Liver (tissue), 9 donors: ENCODE results near the gene ANXA9. TPM values are rescaled to one million over a fixed set of nuclear protein-coding genes. Genes with fewer than 3 reads are reported as not detected.

Experiments used
- DNase-seq: peaks from one replicate; pipeline ENCODE4 v3.0.0-alpha.2; 2017; ENCODE audit warnings: low spot score
- H3K27ac ChIP-seq, 2 donors: one replicate each; pipeline ENCODE4 v1.7.0; 2013; ENCODE audit warnings: inconsistent platforms in 2 of 2, low read length in 2 of 2, control low read depth in 1 of 2, low read depth in 1 of 2, mild to moderate bottlenecking in 1 of 2
- H3K27me3 ChIP-seq, 4 donors: one replicate each; pipeline versions ENCODE4 v1.6.1 to v1.7.0; 2013; ENCODE audit warnings: low read length in 3 of 4, inconsistent platforms in 1 of 4, mild to moderate bottlenecking in 1 of 4, moderate library complexity in 1 of 4; ENCODE audit not compliant: control insufficient read depth in 4 of 4, insufficient read depth in 4 of 4
- H3K36me3 ChIP-seq, 4 donors: one replicate each; pipeline versions ENCODE4 v1.6.1 to v1.7.0; 2013; ENCODE audit warnings: low read length in 3 of 4, mild to moderate bottlenecking in 3 of 4, low read depth in 1 of 4, moderate library complexity in 1 of 4; ENCODE audit not compliant: control insufficient read depth in 4 of 4, insufficient read depth in 3 of 4
- H3K4me1 ChIP-seq, 4 donors: one replicate each; pipeline versions ENCODE4 v1.6.1 to v1.7.0; 2013; ENCODE audit warnings: low read length in 3 of 4, mild to moderate bottlenecking in 3 of 4, moderate library complexity in 1 of 4; ENCODE audit not compliant: control insufficient read depth in 4 of 4, insufficient read depth in 4 of 4
- H3K4me3 ChIP-seq, 3 donors: one replicate each; pipeline versions ENCODE4 v1.6.1 to v1.7.0; 2013; ENCODE audit warnings: low read length in 3 of 3, control low read depth in 1 of 3, low read depth in 1 of 3, mild to moderate bottlenecking in 1 of 3
- H3K9ac ChIP-seq, 2 donors: one replicate each; pipeline ENCODE4 v1.7.0; 2013; ENCODE audit warnings: low read length in 2 of 2, mild to moderate bottlenecking in 2 of 2, moderate library complexity in 2 of 2, control low read depth in 1 of 2, low read depth in 1 of 2
- H3K9me3 ChIP-seq, 4 donors: one replicate each; pipeline versions ENCODE4 v1.6.1 to v1.7.0; 2013; ENCODE audit warnings: low read length in 3 of 4; ENCODE audit not compliant: control insufficient read depth in 4 of 4
- EGR1 ChIP-seq, 2 donors: IDR thresholded peaks; 2 replicates each; pipeline ENCODE4 v1.6.1; 2016 to 2018; ENCODE audit warnings: antibody characterized with exemption in 2 of 2, low read depth in 2 of 2
- FOXA1 ChIP-seq: IDR thresholded peaks from 2 replicates; pipeline ENCODE4 v1.6.1; 2016; ENCODE audit warnings: antibody characterized with exemption
- FOXA2 ChIP-seq: IDR thresholded peaks from 2 replicates; pipeline ENCODE4 v1.6.1; 2016; ENCODE audit warnings: antibody characterized with exemption
- GABPA ChIP-seq, 2 donors: IDR thresholded peaks in 1 of 2; conservative IDR thresholded peaks in 1 of 2; 2 replicates each; pipeline ENCODE4 v1.6.1; 2016; ENCODE audit warnings: antibody characterized with exemption in 2 of 2, mild to moderate bottlenecking in 1 of 2, moderate library complexity in 1 of 2
- HNF4A ChIP-seq, 2 donors: conservative IDR thresholded peaks; 2 replicates each; pipeline ENCODE4 v1.6.1; 2016; ENCODE audit warnings: antibody characterized with exemption in 2 of 2, mild to moderate bottlenecking in 2 of 2
- HNF4G ChIP-seq: IDR thresholded peaks from 2 replicates; pipeline ENCODE4 v1.6.1; 2016; ENCODE audit warnings: antibody characterized with exemption
- JUND ChIP-seq, 2 donors: IDR thresholded peaks; 2 replicates each; pipeline ENCODE4 v1.6.1; 2016; ENCODE audit warnings: antibody characterized with exemption in 2 of 2
- MAX ChIP-seq: IDR thresholded peaks from 2 replicates; pipeline ENCODE4 v1.6.1; 2016; ENCODE audit warnings: antibody characterized with exemption
- NR2F2 ChIP-seq: IDR thresholded peaks from 2 replicates; pipeline ENCODE4 v1.6.1; 2016; ENCODE audit warnings: antibody characterized with exemption
- RAD21 ChIP-seq, 2 donors: IDR thresholded peaks; 2 replicates each; pipeline ENCODE4 v1.6.1; 2016; ENCODE audit warnings: antibody characterized with exemption in 2 of 2, mild to moderate bottlenecking in 2 of 2
- REST ChIP-seq: IDR thresholded peaks from 2 replicates; pipeline ENCODE4 v1.6.1; 2016; ENCODE audit warnings: antibody characterized with exemption, mild to moderate bottlenecking
- RXRA ChIP-seq, 2 donors: IDR thresholded peaks; 2 replicates each; pipeline ENCODE4 v1.6.1; 2017 to 2018; ENCODE audit warnings: antibody characterized with exemption in 2 of 2, mild to moderate bottlenecking in 1 of 2
- SP1 ChIP-seq: IDR thresholded peaks from 2 replicates; pipeline ENCODE4 v1.6.1; 2018; ENCODE audit warnings: antibody characterized with exemption, mild to moderate bottlenecking
- TAF1 ChIP-seq: conservative IDR thresholded peaks from 2 replicates; pipeline ENCODE4 v1.6.1; 2016; ENCODE audit warnings: antibody characterized with exemption, mild to moderate bottlenecking
- YY1 ChIP-seq: IDR thresholded peaks from 2 replicates; pipeline ENCODE4 v1.6.1; 2016; ENCODE audit warnings: antibody characterized with exemption, mild to moderate bottlenecking
- WGBS: extraction: QIAGEN DNeasy Blood & Tissue Kit; methylation state at CpG from one replicate; pipeline ENCODE4 v1.1.7; 2013; 5-methylcytosine and 5-hydroxymethylcytosine counted together
- polyA plus RNA-seq, 2 donors: library from polyadenylated mRNA; stranded (reverse) in 1 of 2; unstranded in 1 of 2; fragments of 200-250 nt in 1 of 2; fragments of >200 nt in 1 of 2; fragmentation: Nextera tagmentation in 1 of 2; extraction: Ambion mirVana in 1 of 2; gene quantifications; one replicate each; pipeline versions ENCODE4 v1.2.1 to v1.2.3, GENCODE V29; 2013 to 2015
- total RNA-seq, 2 donors: library from RNA; depleted of rRNA; stranded (reverse); fragments of >200 nt; gene quantifications; one replicate each; pipeline ENCODE4 v1.2.3, GENCODE V29; 2014
- TF ChIP-seq, protein P1 (sequence below): fragments of 150-350 bp; IDR thresholded peaks from 2 replicates; pipeline ENCODE4 v1.5.1; 2017; ENCODE audit warnings: improper control_type of control experiment, low read depth, low read length; ENCODE audit not compliant: missing input control
- TF ChIP-seq, protein P2 (sequence below): IDR thresholded peaks from 2 replicates; pipeline ENCODE4 v1.6.1; 2016; ENCODE audit warnings: antibody characterized with exemption
- donor health status: healthy.
- donor health status: healthy.
- donor health status: healthy.
- donor health status: healthy.
- donor health status: healthy.

The ANXA9 gene
- total and polyA plus RNA-seq, 4 donors: 7.5 to 24.0 (median 17.0) TPM

DNA sequence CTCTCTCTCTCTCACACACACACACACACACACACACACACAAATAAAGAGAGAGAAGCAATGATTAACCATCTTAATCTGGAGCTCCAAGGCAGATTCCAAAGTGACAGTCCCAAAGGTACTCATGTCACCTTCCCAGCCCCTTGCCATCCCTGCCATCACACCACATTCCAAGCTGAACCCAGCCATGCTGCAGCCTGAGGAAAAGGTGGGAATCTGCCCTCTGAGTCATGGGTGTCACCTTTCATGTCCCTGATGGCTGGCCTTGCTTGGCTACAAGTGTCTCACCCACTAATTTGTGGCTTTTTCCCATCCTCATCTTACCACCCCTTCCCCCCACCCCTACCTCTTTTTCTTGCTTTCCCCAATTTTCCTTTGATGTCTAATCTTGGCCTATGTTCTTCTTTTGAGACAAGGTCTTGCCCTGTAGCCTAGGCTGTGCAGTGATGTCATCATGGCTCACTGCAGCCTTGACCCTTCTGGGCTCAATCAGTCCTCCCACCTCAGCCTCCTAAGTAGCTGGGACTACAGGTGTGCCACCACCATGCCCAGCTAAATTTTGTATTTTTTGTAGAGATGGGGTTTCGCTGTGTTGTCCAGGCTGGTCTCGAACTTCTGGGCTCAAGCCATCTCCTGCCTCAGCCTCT, 3.2 kb downstream of the ANXA9 start:
- no peak for DNase-seq
- WGBS: 92% methylated on average over 2 of the region's 2 CpGs
- Histone ChIP-seq H3K27me3 (no peaks in the 10 kb centered on the region), H3K9ac (no peak overlapping the region), H3K36me3 (peaks cover 0 to 16% (median 11%) of the 10 kb centered on the region in 4 donors), H3K9me3 (no peaks in the 10 kb centered on the region), H3K27ac (no peak overlapping the region), H3K4me1 (peaks cover 16 to 28% (median 23%) of the 10 kb centered on the region in 4 donors), H3K4me3 (no peak overlapping the region)
- TF ChIP-seq FOXA2 (no peak), MAX (no peak), RAD21 (IDR thresholded peaks at IDR 0.05) (no peak)

DNA sequence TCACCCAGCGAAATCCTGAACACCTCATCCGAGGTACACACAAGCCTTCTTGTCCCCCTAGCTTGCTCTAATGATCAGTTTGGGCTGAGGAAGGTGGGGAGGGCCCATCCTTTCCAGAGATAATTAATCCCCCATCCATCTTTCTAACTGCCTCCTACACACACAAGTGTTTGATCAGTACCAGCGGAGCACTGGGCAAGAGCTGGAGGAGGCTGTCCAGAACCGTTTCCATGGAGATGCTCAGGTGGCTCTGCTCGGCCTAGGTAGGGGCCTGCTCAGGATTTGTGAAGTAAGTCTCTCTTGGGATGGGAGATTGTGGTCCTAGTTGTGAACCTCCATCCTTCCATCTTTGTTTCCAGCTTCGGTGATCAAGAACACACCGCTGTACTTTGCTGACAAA, 5.8 kb downstream of the ANXA9 start:
- peaks cover 0 to 16% (median 11%) of the 10 kb centered on the region in 4 donors for H3K36me3 ChIP-seq
- no peak for DNase-seq
- TF ChIP-seq YY1: no peak
- TF ChIP-seq, protein P1, sequence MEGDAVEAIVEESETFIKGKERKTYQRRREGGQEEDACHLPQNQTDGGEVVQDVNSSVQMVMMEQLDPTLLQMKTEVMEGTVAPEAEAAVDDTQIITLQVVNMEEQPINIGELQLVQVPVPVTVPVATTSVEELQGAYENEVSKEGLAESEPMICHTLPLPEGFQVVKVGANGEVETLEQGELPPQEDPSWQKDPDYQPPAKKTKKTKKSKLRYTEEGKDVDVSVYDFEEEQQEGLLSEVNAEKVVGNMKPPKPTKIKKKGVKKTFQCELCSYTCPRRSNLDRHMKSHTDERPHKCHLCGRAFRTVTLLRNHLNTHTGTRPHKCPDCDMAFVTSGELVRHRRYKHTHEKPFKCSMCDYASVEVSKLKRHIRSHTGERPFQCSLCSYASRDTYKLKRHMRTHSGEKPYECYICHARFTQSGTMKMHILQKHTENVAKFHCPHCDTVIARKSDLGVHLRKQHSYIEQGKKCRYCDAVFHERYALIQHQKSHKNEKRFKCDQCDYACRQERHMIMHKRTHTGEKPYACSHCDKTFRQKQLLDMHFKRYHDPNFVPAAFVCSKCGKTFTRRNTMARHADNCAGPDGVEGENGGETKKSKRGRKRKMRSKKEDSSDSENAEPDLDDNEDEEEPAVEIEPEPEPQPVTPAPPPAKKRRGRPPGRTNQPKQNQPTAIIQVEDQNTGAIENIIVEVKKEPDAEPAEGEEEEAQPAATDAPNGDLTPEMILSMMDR: no peak
- TF ChIP-seq, protein P2, sequence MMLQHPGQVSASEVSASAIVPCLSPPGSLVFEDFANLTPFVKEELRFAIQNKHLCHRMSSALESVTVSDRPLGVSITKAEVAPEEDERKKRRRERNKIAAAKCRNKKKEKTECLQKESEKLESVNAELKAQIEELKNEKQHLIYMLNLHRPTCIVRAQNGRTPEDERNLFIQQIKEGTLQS: no peak
- no peak for TF ChIP-seq FOXA2
- no peaks in the 10 kb centered on the region for H3K27me3 ChIP-seq
- H3K9ac ChIP-seq: no peak overlapping the region
- peaks cover 0 to 6% (median 3%) of the 10 kb centered on the region in 4 donors for H3K4me1 ChIP-seq
- no peak overlapping the region for H3K4me3 ChIP-seq
- H3K9me3 ChIP-seq: no peaks in the 10 kb centered on the region
- H3K27ac ChIP-seq: no peak overlapping the region
- WGBS: 93% methylated on average over 7 of the region's 7 CpGs

- no peak for DNase-seq
- peaks cover 1 to 21% (median 14%) of the 10 kb centered on the region in 4 donors for H3K36me3 ChIP-seq
- peaks cover 0 to 4% (median 0%) of the 10 kb centered on the region in 4 donors for H3K4me1 ChIP-seq
- H3K27me3 ChIP-seq: no peaks in the 10 kb centered on the region
- no peak overlapping the region for H3K27ac ChIP-seq
- no peak overlapping the region for H3K9ac ChIP-seq
- H3K9me3 ChIP-seq: no peaks in the 10 kb centered on the region
- 73% methylated on average over 4 of the region's 4 CpGs for whole genome bisulfite sequencing
- H3K4me3 ChIP-seq: no peak overlapping the region
- TF ChIP-seq, protein P1: no peak
- TF ChIP-seq GABPA (IDR thresholded peaks at IDR 0.05 in 1 of 2, conservative IDR thresholded peaks at IDR 0.05 in 1 of 2): no peak
- no peak for TF ChIP-seq SP1
- TF ChIP-seq, protein P2: no peak
- TF ChIP-seq FOXA1: no peak
- TF ChIP-seq YY1: no peak
- no peak for TF ChIP-seq RXRA (IDR thresholded peaks at IDR 0.05)
- no peak for TF ChIP-seq EGR1 (IDR thresholded peaks at IDR 0.05; ENCODE audit: low read depth in 2 of 2)
- no peak for TF ChIP-seq REST
- no peak for TF ChIP-seq NR2F2
- no peak for TF ChIP-seq FOXA2
- TF ChIP-seq JUND (IDR thresholded peaks at IDR 0.05): no peak
- TF ChIP-seq MAX: no peak
- no peak for TF ChIP-seq TAF1
- no peak for TF ChIP-seq HNF4G
- no peak for TF ChIP-seq RAD21 (IDR thresholded peaks at IDR 0.05)
- no peak for TF ChIP-seq HNF4A (conservative IDR thresholded peaks at IDR 0.05)
Measured at GRCh38 chr1:150992626-150993025, 10.5 kb downstream of the ANXA9 start.
